BE2C (cell line): Measurements from ENCODE around the gene MINAR2.

Source experiments
- DNase-seq: peaks from one replicate; pipeline ENCODE4 v3.0.0-alpha.2; 2020
- H3K27me3 ChIP-seq: fragments of 250-450 bp; sonication (Bioruptor Pico); 2 replicates; pipeline ENCODE4 v1.5.1; 2020; ENCODE audit warnings: mild to moderate bottlenecking
- H3K36me3 ChIP-seq: fragments of 250-450 bp; sonication (Bioruptor Pico); 2 replicates; pipeline ENCODE4 v1.5.1; 2020; ENCODE audit warnings: mild to moderate bottlenecking
- H3K4me1 ChIP-seq: fragments of 250-450 bp; sonication (Bioruptor Pico); 2 replicates; pipeline ENCODE4 v1.5.1; 2020
- H3K4me3 ChIP-seq: 2 replicates; pipeline ENCODE4 v1.5.1; 2011; ENCODE audit warnings: low read depth, low read length
- H3K9me3 ChIP-seq: fragments of 250-450 bp; sonication (Bioruptor Pico); 2 replicates; pipeline ENCODE4 v1.5.1; 2020
- CTCF ChIP-seq: IDR thresholded peaks from 2 replicates; pipeline ENCODE4 v1.5.1; 2012; ENCODE audit warnings: mild to moderate bottlenecking, low read depth, low read length

The MINAR2 gene

GRCh38 chr5:129767927-129768380 is 20.1 kb downstream of the MINAR2 start:
- Histone ChIP-seq H3K36me3 (no peaks in the 10 kb centered on the region), H3K4me1 (peaks cover 4% of the 10 kb centered on the region; the same call in 1 of the 2 replicates), H3K9me3 (no peaks in the 10 kb centered on the region), H3K27me3 (no peaks in the 10 kb centered on the region), H3K4me3 (no peak overlapping the region)
- TF ChIP-seq CTCF = peak; percentile 99
- peak; percentile 79 for DNase-seq

- Histone ChIP-seq H3K27me3 (no peaks in the 10 kb centered on the region), H3K36me3 (no peaks in the 10 kb centered on the region), H3K9me3 (no peaks in the 10 kb centered on the region), H3K4me3 (no peak overlapping the region), H3K4me1 (peaks cover 4% of the 10 kb centered on the region; the same call in 1 of the 2 replicates)
- DNase-seq = no peak
- TF ChIP-seq CTCF = no peak
Observed at GRCh38 chr5:129768735-129769134, 20.8 kb downstream of the MINAR2 start.

- H3K4me3 ChIP-seq = no peak overlapping the region
- H3K27me3 ChIP-seq = no peaks in the 10 kb centered on the region
- TF ChIP-seq CTCF = no peak
- no peaks in the 10 kb centered on the region for H3K36me3 ChIP-seq
- DNase-seq = no peak
- no peaks in the 10 kb centered on the region for H3K9me3 ChIP-seq
- H3K4me1 ChIP-seq = no peaks in the 10 kb centered on the region; the same call in 1 of the 2 replicates
Observed at GRCh38 chr5:129770024-129770820, 22.3 kb downstream of the MINAR2 start.

- peak; percentile 72 for DNase-seq
- H3K4me1 ChIP-seq = no peaks in the 10 kb centered on the region; the same call in 1 of the 2 replicates
- TF ChIP-seq CTCF = peak; percentile 96
- no peaks in the 10 kb centered on the region for H3K36me3 ChIP-seq
- H3K4me3 ChIP-seq = no peak overlapping the region
- no peaks in the 10 kb centered on the region for H3K9me3 ChIP-seq
- no peaks in the 10 kb centered on the region for H3K27me3 ChIP-seq
Observed at GRCh38 chr5:129771058-129771838, 23.4 kb downstream of the MINAR2 start.

GRCh38 chr5:129773376-129773775 is 25.5 kb downstream of the MINAR2 start:
- DNase-seq = no peak
- no peak for TF ChIP-seq CTCF
- H3K4me1 ChIP-seq = no peaks in the 10 kb centered on the region
- no peak overlapping the region for H3K4me3 ChIP-seq
- no peaks in the 10 kb centered on the region for H3K9me3 ChIP-seq
- no peaks in the 10 kb centered on the region for H3K27me3 ChIP-seq
- H3K36me3 ChIP-seq = no peaks in the 10 kb centered on the region
